ENCODE data around the gene ZFP1. TPM values are rescaled to one million over a fixed set of nuclear protein-coding genes. Genes with fewer than 3 reads are reported as not detected.

Gene ZFP1
- total RNA-seq, 2 donors from 2014 or later = 10.4 to 13.3 TPM

DNA sequence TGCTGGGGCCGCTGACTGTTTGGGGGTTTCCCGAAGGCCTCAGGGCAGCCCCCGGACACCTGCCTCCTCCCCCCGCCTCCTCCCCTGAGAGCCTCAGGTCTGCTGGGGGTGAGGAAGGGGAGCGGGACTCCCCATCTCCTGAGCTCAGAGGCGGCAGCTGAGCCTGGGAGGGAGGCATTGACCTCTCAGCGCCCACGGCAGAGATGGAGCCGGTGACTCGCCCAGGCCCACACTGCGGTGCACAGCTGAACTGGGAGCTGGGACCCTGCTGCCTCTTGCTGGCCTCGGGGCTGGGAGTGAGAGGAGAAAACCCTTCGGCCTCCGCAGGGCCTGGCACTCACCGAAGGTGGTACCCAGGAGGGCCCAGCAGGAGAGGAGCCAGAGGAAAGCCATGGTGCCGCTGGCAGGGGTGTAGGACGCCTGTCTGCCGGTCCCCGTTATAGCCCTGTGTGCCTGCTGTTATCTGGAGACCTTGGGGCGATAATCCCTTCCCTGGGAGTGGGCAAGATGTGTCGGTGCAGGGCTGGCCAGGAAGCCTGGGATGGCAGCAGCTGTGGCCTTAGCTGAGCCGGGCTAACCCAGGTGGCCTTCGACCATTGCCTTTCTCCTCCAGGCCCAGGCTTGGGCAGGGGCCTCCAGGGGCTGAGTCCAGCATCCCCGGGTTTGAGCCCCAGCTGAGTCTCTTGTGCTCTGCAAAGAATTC is 58.6 kb downstream of the ZFP1 start, which contains the start of gene CTRB2:
Gene CTRB2 (minus strand): TSS at position 413 of the 703 bp plus-strand sequence. CDS start 20 bp downstream, at position 393.
- no peak within 1 kb of the TSS for H3K4me3 Mint-ChIP-seq

DNA sequence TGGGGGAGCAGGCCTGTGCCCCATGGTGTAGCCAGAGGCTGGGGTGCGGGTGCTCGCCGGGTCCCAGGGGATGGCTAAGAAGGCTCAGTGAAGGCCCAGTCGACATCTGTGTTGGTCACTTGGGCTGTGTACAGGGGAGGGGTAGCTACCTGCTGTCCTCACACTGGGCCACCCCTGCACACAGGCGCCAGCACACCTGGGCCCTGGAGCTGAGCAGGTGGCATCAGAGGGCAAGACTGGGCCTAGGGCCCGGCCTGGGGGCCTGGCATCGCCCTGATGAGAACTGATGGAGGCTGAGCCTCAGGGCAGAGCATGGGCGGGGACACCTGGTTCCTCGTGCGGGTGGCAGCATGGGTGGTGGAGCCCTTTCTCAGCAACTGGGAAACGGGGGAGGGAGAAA is 59.5 kb downstream of the ZFP1 start:
- no peaks in the 10 kb centered on the region for H3K36me3 ChIP-seq (ENCODE audit: control insufficient read depth, insufficient read depth, low read length)
- no peaks in the 10 kb centered on the region for H3K27me3 ChIP-seq (ENCODE audit: control insufficient read depth, insufficient read depth, low read length, poor library complexity, severe bottlenecking)
- peaks cover 14% of the 10 kb centered on the region for H3K4me1 Mint-ChIP-seq
- no peaks in the 10 kb centered on the region for H3K4me1 ChIP-seq (ENCODE audit: control insufficient read depth, insufficient read depth, low read length)
- no peak overlapping the region for H3K27ac Mint-ChIP-seq
- no peaks in the 10 kb centered on the region for H3K27me3 Mint-ChIP-seq (ENCODE audit: insufficient read depth)
- H3K27ac ChIP-seq (ENCODE audit: low read depth, low read length) = no peak overlapping the region
- no peaks in the 10 kb centered on the region for H3K36me3 Mint-ChIP-seq (ENCODE audit: low read depth)
- DNase-seq = no peak
- H3K9me3 Mint-ChIP-seq = no peaks in the 10 kb centered on the region
- TF ChIP-seq, protein P1, sequence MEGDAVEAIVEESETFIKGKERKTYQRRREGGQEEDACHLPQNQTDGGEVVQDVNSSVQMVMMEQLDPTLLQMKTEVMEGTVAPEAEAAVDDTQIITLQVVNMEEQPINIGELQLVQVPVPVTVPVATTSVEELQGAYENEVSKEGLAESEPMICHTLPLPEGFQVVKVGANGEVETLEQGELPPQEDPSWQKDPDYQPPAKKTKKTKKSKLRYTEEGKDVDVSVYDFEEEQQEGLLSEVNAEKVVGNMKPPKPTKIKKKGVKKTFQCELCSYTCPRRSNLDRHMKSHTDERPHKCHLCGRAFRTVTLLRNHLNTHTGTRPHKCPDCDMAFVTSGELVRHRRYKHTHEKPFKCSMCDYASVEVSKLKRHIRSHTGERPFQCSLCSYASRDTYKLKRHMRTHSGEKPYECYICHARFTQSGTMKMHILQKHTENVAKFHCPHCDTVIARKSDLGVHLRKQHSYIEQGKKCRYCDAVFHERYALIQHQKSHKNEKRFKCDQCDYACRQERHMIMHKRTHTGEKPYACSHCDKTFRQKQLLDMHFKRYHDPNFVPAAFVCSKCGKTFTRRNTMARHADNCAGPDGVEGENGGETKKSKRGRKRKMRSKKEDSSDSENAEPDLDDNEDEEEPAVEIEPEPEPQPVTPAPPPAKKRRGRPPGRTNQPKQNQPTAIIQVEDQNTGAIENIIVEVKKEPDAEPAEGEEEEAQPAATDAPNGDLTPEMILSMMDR (conservative IDR thresholded peaks at IDR 0.05) = no peak
- no peak overlapping the region for H3K4me3 Mint-ChIP-seq
- H3K9ac ChIP-seq (ENCODE audit: extremely low read depth, low read length, poor library complexity, severe bottlenecking) = no peak overlapping the region
- WGBS, 2 experiments (ENCODE audit: insufficient coverage in 1 of 2, insufficient read length in 1 of 2) = 87 to 94% methylated on average over 11 of the region's 11 CpGs
- no peaks in the 10 kb centered on the region for H3K9me3 ChIP-seq (ENCODE audit: control insufficient read depth, low read length)
- H3K4me3 ChIP-seq (ENCODE audit: low read length) = no peak overlapping the region

More for the DNA sequence above, 58.6 kb downstream of the ZFP1 start, which contains the start of gene CTRB2:
- Mint-ChIP-seq H3K27ac (no peak within 1 kb of the TSS), H3K36me3 (ENCODE audit: low read depth) (no peaks in the 10 kb centered on the region), H3K4me1 (peaks cover 12% of the 10 kb centered on the region), H3K9me3 (no peaks in the 10 kb centered on the region), H3K27me3 (ENCODE audit: insufficient read depth) (no peaks in the 10 kb centered on the region)
- H3K9ac ChIP-seq (ENCODE audit: extremely low read depth, low read length, poor library complexity, severe bottlenecking) = no peak within 1 kb of the TSS
- TF ChIP-seq, protein P1 (conservative IDR thresholded peaks at IDR 0.05) = no peak
- no peaks in the 10 kb centered on the region for H3K36me3 ChIP-seq (ENCODE audit: control insufficient read depth, insufficient read depth, low read length)
- no peak within 1 kb of the TSS for H3K27ac ChIP-seq (ENCODE audit: low read depth, low read length)
- H3K4me3 ChIP-seq (ENCODE audit: low read length) = no peak within 1 kb of the TSS
- no peaks in the 10 kb centered on the region for H3K27me3 ChIP-seq (ENCODE audit: control insufficient read depth, insufficient read depth, low read length, poor library complexity, severe bottlenecking)
- WGBS, 2 experiments (ENCODE audit: insufficient coverage in 1 of 2, insufficient read length in 1 of 2) = 92 to 97% methylated on average over 10 to 24 of the region's 24 CpGs
- DNase-seq = no peak
- no peaks in the 10 kb centered on the region for H3K9me3 ChIP-seq (ENCODE audit: control insufficient read depth, low read length)
- H3K4me1 ChIP-seq (ENCODE audit: control insufficient read depth, insufficient read depth, low read length) = no peaks in the 10 kb centered on the region

DNA sequence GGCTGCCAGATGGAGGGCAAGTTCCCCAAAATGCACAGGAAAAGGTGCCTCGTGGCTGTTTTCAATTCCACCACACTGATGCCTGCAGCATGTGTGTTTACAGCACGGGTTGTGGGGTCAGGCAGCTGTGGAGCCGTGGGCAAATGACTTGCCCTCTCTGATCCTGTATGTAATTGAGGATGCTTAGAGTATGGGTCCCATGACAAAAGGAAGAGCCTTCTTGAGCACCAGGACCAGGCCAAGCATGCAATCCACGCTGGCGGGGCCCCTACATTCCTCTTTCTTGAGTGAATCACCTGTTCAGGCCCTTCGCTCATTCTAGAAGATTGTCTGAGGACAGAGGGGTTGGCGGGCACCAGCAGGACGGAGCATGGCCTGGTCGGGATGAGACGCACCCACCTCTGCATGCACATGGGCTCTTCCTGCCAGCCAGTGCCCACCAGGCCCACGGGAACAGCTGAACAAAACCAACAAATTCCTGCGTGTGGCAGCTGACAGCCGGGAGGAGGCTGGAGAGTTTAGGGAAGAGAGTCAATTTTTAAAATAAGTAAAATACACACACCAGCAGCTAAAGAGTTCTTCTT is 60.0 kb downstream of the ZFP1 start:
- no peaks in the 10 kb centered on the region for H3K27me3 ChIP-seq (ENCODE audit: control insufficient read depth, insufficient read depth, low read length, poor library complexity, severe bottlenecking)
- WGBS, 2 experiments (ENCODE audit: insufficient coverage in 1 of 2, insufficient read length in 1 of 2) = 89 to 90% methylated on average over 9 to 12 of the region's 13 CpGs
- H3K9ac ChIP-seq (ENCODE audit: extremely low read depth, low read length, poor library complexity, severe bottlenecking) = no peak overlapping the region
- no peak overlapping the region for H3K27ac ChIP-seq (ENCODE audit: low read depth, low read length)
- no peak overlapping the region for H3K4me3 ChIP-seq (ENCODE audit: low read length)
- Mint-ChIP-seq H3K27me3 (ENCODE audit: insufficient read depth) (no peaks in the 10 kb centered on the region), H3K9me3 (no peaks in the 10 kb centered on the region), H3K27ac (peak overlapping the region; percentile 62), H3K4me1 (peaks cover 14% of the 10 kb centered on the region), H3K4me3 (no peak overlapping the region), H3K36me3 (ENCODE audit: low read depth) (no peaks in the 10 kb centered on the region)
- no peaks in the 10 kb centered on the region for H3K4me1 ChIP-seq (ENCODE audit: control insufficient read depth, insufficient read depth, low read length)
- no peaks in the 10 kb centered on the region for H3K36me3 ChIP-seq (ENCODE audit: control insufficient read depth, insufficient read depth, low read length)
- no peak for DNase-seq
- TF ChIP-seq, protein P1 (conservative IDR thresholded peaks at IDR 0.05) = no peak
- H3K9me3 ChIP-seq (ENCODE audit: control insufficient read depth, low read length) = no peaks in the 10 kb centered on the region

Data from endodermal cell (in vitro differentiated cells).